Measurements from ENCODE around the gene SPATA6.
"Not testable (repeated sequence)": the region's sequence is repeated elsewhere in the genome, so short reads cannot be mapped to it uniquely, and the experiment has no call there.

The SPATA6 gene

DNA sequence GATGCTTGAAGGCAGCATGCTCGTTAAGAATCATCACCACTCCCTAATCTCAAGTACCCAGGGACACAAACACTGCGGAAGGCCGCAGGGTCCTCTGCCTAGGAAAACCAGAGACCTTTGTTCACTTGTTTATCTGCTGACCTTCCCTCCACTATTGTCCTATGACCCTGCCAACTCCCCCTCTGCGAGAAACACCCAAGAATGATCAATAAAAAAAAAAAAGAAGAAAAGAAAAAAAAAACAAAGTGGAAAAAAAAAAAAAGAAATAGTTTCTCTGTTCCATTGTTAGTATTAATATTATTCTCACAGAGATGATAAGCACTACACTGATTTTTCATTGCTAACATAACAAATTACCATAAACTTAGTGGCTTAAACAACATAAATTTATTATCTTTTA lies 8.0 kb upstream of the SPATA6 start:
- not testable (repeated sequence) for H3K9me3 Mint-ChIP-seq; ATAC-seq (replicated peaks); H3K36me3 Mint-ChIP-seq; H3K4me3 Mint-ChIP-seq; DNase-seq; H3K4me1 Mint-ChIP-seq; H3K27ac Mint-ChIP-seq
- peaks cover 5 to 12% of the 10 kb centered on the region in 2 donors for H3K27me3 Mint-ChIP-seq

DNA sequence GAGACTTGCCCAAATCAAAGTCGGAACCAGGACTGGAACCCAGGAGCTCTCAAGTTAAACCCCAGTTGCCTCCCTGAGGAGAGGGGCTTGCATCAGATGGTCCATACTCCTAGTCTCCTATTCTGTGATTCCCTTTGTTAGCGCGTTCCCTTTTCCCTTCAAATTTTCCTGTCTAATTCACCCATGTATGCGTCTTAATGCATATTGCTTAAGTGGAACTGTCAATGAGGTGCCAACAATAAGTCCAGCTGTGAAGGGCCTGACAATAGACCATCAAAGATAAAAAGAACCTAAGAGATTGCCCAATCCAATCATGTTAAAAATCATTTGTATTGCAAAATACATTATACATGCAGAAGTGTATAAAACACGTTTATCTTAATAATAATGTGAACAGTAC lies 634 bp upstream of the SPATA6 start:
- Mint-ChIP-seq H3K36me3 (peaks cover 0 to 2% of the 10 kb centered on the region in 2 donors), H3K27ac (peak overlapping the region; percentile 84), H3K9me3 (peaks cover 4 to 10% of the 10 kb centered on the region in 2 donors), H3K27me3 (peaks cover 0 to 9% of the 10 kb centered on the region in 2 donors), H3K4me3 (peak overlapping the region; percentile 90 to 99), H3K4me1 (peaks cover 23 to 32% of the 10 kb centered on the region in 2 donors)
- ATAC-seq (replicated peaks) (no peak), DNase-seq (no peak)

DNA sequence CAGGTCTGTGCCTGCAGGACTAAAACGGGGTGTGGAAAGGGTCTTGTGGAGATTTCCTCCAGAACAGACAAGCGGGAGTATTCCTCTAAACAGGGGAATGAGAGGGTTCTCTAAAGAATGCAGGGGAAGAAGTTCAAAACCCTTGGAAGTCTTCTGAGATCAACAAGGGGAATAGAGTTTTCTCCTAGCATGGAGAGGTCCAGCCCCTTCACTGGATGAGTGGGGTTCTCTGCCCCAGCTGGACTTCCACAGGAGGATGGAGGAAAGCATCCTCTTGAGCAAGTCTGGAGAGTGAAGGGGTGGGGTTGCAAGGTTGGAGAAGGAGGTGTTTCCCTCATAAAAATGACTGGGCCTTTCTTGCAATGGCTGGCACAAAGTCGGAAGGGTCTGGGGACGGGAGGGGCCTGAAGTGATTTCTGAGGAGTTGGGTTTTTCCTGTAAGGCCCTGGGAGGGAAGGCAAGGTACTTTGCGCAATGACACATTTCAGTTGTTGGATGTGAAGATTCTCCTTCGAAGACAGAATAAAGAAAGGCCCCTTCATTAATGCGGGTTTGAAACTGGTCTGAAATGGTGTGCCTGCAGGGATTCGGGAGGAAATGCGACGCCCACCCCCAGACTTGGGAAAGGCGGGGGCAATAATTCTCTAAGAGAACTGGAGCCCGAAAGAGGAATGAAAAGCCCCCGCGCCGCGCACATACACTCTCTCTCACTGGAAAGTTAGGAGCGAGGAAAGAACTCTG lies 884 bp downstream of the SPATA6 start:
- H3K4me1 Mint-ChIP-seq, result peaks cover 23 to 32% of the 10 kb centered on the region in 2 donors
- DNase-seq (no peak), ATAC-seq (replicated peaks) (no peak)
- H3K36me3 Mint-ChIP-seq, result peaks cover 0 to 2% of the 10 kb centered on the region in 2 donors
- H3K4me3 Mint-ChIP-seq, result peak overlapping the region; percentile 90 to 99
- peaks cover 4 to 10% of the 10 kb centered on the region in 2 donors for H3K9me3 Mint-ChIP-seq
- peaks cover 0 to 9% of the 10 kb centered on the region in 2 donors for H3K27me3 Mint-ChIP-seq
- H3K27ac Mint-ChIP-seq, result peak overlapping the region; percentile 94

DNA sequence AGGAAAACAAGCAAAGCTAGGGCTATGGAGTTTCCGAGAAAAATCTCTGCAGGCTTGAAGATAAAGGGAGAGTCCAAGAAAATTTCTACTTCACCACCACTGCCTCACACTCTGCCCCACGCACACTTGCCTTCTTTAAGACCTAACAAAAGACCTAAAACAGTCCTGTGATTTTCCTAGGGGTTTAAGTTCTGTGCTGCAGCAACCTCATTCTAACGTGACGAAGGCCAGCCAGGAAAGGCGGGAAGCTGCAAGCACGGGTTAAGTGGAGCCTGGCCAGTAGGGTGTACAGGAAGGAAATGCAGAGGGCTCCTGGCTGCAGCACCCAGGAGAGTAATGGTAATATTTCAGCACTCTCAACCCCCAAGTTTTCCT lies 1.5 kb downstream of the SPATA6 start:
- H3K4me1 Mint-ChIP-seq, result peaks cover 23 to 32% of the 10 kb centered on the region in 2 donors
- peak overlapping the region; percentile 90 to 99 for H3K4me3 Mint-ChIP-seq
- ATAC-seq (replicated peaks) (no peak), DNase-seq (no peak)
- peaks cover 0 to 9% of the 10 kb centered on the region in 2 donors for H3K27me3 Mint-ChIP-seq
- H3K36me3 Mint-ChIP-seq, result peaks cover 0 to 2% of the 10 kb centered on the region in 2 donors
- no peak overlapping the region for H3K27ac Mint-ChIP-seq
- peaks cover 2 to 6% of the 10 kb centered on the region in 2 donors for H3K9me3 Mint-ChIP-seq

DNA sequence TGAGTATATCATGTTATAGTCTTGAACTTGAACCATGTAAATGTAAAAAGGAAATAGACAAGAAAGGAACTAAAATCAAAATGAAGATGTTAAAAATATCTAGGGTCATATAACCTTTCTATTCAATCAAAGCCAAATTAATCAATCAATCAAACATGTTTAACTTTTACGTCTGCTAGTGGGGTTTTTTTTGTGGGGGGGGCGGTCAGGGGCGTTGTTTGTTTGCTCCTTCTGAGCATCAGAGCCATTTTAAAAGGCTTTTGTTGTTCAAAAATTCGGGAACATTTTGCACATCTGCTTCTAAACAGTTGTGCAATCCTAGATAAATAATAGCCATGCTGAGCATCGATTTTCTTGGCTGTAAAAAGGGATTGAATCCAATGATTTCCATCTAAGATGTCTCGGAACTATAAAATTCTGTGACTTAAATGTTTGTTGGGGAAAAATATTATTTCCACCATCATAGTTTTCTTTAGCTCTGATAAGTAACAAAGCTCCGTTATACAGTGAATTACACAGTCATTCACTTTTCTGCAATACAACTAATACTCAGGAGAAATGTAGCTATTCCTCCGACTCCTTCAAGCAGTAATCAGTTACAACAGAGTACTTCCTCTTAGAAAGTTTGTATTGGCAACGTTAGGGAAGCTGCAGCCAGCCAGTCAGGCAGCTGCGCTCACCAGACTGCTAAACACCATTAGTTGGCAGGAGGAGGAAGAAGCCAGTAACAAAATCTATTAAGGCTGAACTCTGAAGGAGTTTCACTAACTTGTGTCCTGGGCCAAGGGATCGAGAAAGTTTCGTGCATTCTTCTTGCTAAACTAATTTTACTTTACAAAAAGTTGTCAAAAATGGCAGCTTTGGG lies 2.2 kb downstream of the SPATA6 start:
- Mint-ChIP-seq H3K9me3 (peaks cover under 1 to 2% of the 10 kb centered on the region in 2 donors), H3K27me3 (peaks cover 0 to 7% of the 10 kb centered on the region in 2 donors), H3K4me3 (peak overlapping the region; percentile 90 to 99), H3K36me3 (no peaks in the 10 kb centered on the region), H3K27ac (no peak overlapping the region), H3K4me1 (peaks cover 23 to 32% of the 10 kb centered on the region in 2 donors)
- DNase-seq (no peak), ATAC-seq (replicated peaks) (no peak)

DNA sequence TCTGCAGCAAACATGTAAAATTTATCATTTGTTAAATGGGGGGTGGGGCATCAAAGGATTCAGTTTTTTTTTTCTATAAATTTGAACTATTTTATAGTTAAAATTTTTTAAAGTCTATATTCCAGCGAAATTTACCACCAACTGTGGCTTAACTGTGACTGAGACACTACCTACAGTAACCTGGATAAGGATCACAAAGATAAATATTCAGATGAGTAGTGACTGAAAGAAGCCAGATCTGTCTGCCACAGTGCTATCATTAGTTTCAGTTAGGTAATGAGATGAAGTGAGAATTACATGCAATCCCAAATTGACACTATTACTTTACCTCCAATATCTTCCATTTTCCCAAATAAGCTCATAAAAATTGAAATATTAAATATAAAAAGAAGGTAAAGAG lies 5.4 kb downstream of the SPATA6 start:
- no peaks in the 10 kb centered on the region for H3K36me3 Mint-ChIP-seq
- peaks cover 16 to 18% of the 10 kb centered on the region in 2 donors for H3K4me1 Mint-ChIP-seq

DNA sequence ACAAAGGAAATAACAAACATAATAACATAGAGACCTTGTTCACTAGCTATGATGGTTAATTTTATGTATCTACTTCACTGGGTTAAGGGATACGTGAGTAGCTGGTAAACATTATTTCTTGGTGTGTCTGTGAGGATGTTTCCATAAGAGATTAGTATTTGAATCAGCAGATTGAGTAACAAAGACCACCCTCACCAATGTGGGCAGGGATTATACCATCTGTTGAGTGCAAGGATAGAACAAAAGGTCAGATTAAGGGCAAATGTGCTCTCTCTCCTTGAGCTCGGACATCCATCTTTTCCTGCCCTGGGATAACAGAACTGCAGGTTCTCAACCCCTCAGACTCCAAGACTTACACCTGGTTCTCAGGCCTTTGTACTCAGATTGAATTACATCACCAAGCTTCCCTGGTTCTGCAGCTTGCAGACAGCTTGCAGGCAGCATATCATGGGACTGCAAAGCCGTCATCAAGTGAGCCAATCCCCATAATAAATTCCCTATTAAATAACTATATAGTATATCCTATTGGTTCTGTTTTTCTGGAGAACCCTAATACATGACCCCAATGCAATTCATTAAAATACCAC lies 9.2 kb downstream of the SPATA6 start:
- ATAC-seq (replicated peaks) (no peak), DNase-seq (no peak)
- H3K9me3 Mint-ChIP-seq, result no peaks in the 10 kb centered on the region
- H3K4me3 Mint-ChIP-seq, result no peak overlapping the region
- H3K4me1 Mint-ChIP-seq, result no peaks in the 10 kb centered on the region
- H3K36me3 Mint-ChIP-seq, result no peaks in the 10 kb centered on the region
- H3K27ac Mint-ChIP-seq, result no peak overlapping the region
- H3K27me3 Mint-ChIP-seq, result no peaks in the 10 kb centered on the region

More for the DNA sequence above, 5.4 kb downstream of the SPATA6 start:
- peaks cover 0 to 3% of the 10 kb centered on the region in 2 donors for H3K27me3 Mint-ChIP-seq
- no peak overlapping the region for H3K4me3 Mint-ChIP-seq
- no peaks in the 10 kb centered on the region for H3K9me3 Mint-ChIP-seq
- DNase-seq (no peak), ATAC-seq (replicated peaks) (no peak)
- no peak overlapping the region for H3K27ac Mint-ChIP-seq

DNA sequence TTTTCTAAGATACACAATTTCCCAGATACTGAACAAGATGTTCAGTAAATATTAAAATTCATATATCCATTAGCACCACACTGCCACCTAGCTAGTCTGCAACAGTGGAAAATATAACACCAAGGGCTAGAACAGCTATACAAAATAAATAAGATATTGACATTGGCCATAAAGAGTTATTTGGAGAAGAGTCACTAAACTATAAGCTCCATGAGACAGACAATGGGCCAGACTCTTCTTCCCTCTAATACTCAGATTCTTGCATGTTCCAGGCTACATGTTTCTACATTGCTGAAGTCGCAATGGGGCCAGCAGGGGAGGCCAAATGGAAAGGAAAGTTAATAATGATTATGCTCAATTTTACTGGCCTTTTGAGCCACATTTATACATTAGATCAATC lies 21.5 kb downstream of the SPATA6 start:
- H3K9me3 Mint-ChIP-seq, result no peaks in the 10 kb centered on the region

DNA sequence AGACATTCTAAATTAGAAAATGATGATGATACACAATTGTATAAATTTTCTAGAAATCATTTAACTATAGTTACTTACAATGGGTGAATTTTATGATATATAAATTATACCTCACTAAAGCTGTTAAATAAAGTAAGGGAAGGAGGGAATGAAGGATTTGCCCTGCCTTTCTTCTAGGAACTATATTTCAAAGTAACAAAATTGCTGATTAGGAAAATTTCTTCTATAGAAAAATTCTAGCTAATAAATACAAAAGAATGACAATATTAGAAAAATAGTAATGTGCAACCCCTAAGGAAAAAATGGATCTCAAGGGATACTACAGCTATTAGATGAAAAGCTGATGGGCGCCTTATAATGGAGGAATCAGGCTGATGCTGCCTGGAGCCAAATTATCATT lies 23.1 kb downstream of the SPATA6 start:
- Mint-ChIP-seq H3K4me3 (no peak overlapping the region), H3K4me1 (no peaks in the 10 kb centered on the region), H3K27me3 (no peaks in the 10 kb centered on the region), H3K27ac (no peak overlapping the region), H3K9me3 (peaks cover under 1 to 2% of the 10 kb centered on the region in 2 donors), H3K36me3 (peaks cover 2 to 4% of the 10 kb centered on the region in 2 donors)
- no peak for DNase-seq
- ATAC-seq (replicated peaks), result no peak

More for the DNA sequence above, 21.5 kb downstream of the SPATA6 start:
- no peak for DNase-seq
- Mint-ChIP-seq H3K4me3 (no peak overlapping the region), H3K27me3 (no peaks in the 10 kb centered on the region), H3K4me1 (no peaks in the 10 kb centered on the region), H3K36me3 (no peaks in the 10 kb centered on the region), H3K27ac (no peak overlapping the region)
- no peak for ATAC-seq (replicated peaks)

DNA sequence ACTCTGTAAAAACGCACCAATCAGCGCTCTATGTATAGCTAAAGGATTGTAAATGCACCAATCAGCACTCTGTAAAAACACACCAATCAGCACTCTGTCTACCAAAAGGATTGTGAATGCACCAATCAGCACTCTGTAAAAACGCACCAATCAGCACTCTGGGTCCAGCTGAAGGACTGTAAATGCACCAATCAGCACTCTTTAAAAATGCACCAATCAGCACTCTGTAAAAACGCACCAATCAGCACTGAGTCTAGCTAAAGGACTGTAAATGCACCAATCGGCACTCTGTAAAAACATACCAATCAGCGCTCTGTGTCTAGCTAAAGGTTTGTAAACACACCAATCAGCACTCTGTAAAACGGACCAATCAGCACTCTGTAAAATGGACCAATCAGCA lies 27.8 kb downstream of the SPATA6 start:
- Mint-ChIP-seq H3K36me3 (peaks cover 10 to 13% of the 10 kb centered on the region in 2 donors), H3K9me3 (peaks cover 12 to 15% of the 10 kb centered on the region in 2 donors)
- H3K4me1 Mint-ChIP-seq; H3K27me3 Mint-ChIP-seq; ATAC-seq (replicated peaks); H3K27ac Mint-ChIP-seq; DNase-seq; H3K4me3 Mint-ChIP-seq: not testable (repeated sequence)

DNA sequence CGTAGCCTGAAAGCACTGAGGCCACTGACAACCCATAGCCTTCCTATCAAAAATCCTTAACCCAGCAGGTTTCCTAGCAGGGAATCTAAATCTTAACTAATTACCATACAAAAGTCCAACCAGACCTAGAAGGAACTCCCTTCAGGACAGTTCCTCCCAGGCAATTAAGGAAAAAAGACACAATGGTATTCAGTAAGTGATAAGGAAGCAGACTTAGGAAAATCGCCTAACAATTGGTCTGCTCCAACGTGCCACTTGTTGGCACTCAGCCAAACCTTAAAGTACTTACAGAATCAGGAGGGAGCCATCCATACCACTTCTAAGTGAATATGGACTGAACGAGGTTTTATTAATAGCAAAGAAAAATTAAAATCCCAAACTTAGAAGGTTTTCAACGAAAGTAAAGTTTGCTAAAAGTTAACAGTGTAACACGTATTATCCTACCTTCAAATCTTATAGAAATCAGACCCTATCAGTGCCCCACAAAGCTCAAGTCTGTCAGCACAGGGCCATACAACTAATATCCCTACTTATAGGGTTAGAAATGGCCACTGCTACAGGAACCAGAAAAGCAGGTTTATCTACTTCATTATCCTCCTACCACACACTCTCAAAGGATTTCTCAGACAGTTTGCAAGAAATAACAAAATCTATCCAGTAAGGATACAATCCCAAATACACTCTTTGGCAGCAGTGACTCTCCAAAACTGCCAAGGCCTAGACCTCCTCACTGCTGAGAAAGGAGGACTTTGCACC lies 29.0 kb downstream of the SPATA6 start:
- no peak overlapping the region for H3K27ac Mint-ChIP-seq
- H3K4me3 Mint-ChIP-seq, result no peak overlapping the region
- peaks cover 15 to 19% of the 10 kb centered on the region in 2 donors for H3K9me3 Mint-ChIP-seq
- no peak for DNase-seq
- H3K4me1 Mint-ChIP-seq, result no peaks in the 10 kb centered on the region
- H3K36me3 Mint-ChIP-seq, result peaks cover 14 to 22% of the 10 kb centered on the region in 2 donors
- ATAC-seq (replicated peaks), result no peak
- H3K27me3 Mint-ChIP-seq, result no peaks in the 10 kb centered on the region

DNA sequence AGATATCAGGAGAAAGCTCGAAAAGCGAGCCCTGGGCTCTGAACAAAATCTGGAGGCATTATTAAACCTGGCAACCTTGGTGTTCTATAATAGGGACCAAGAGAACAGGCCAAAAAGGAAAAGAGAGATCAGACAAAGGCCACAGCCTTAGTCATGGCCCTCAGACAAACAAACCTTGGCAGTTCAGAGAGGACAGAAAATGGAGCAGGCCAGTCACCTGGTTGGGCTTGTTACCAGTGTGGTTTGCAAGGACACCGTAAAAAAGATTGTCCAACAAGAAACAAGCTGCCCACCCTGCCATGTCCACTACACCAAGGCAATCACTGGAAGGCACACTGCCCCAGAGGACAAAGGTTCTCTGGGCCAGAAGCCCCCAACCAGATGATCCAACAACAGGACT lies 31.2 kb downstream of the SPATA6 start:
- not testable (repeated sequence) for H3K27me3 Mint-ChIP-seq; H3K4me1 Mint-ChIP-seq; H3K27ac Mint-ChIP-seq; ATAC-seq (replicated peaks); DNase-seq; H3K4me3 Mint-ChIP-seq
- Mint-ChIP-seq H3K9me3 (peaks cover 16 to 19% of the 10 kb centered on the region in 2 donors), H3K36me3 (peaks cover 14 to 26% of the 10 kb centered on the region in 2 donors)

DNA sequence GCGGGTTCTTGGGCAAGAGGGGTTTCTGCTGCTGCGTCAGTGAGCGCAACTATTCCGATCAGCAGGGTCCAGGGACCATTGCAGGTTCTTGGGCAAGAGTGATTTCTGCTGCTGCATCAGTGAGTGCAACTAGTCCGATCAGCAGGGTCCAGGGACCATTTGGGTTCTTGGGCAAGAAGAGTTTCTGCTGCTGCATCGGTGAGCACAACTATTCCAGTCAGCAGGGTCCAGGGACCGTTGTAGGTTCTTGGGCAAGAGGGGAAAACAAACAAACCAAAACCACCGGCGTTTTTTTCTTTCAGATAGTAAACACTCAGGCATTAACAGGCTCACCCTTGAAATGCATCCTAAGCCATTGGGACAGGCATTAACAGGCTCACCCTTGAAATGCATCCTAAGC lies 32.6 kb downstream of the SPATA6 start:
- no peaks in the 10 kb centered on the region for H3K4me1 Mint-ChIP-seq
- no peak for ATAC-seq (replicated peaks)
- no peak overlapping the region for H3K4me3 Mint-ChIP-seq
- peaks cover 12 to 27% of the 10 kb centered on the region in 2 donors for H3K36me3 Mint-ChIP-seq
- no peaks in the 10 kb centered on the region for H3K27me3 Mint-ChIP-seq
- H3K27ac Mint-ChIP-seq, result no peak overlapping the region
- H3K9me3 Mint-ChIP-seq, result peaks cover 14 to 21% of the 10 kb centered on the region in 2 donors
- no peak for DNase-seq

DNA sequence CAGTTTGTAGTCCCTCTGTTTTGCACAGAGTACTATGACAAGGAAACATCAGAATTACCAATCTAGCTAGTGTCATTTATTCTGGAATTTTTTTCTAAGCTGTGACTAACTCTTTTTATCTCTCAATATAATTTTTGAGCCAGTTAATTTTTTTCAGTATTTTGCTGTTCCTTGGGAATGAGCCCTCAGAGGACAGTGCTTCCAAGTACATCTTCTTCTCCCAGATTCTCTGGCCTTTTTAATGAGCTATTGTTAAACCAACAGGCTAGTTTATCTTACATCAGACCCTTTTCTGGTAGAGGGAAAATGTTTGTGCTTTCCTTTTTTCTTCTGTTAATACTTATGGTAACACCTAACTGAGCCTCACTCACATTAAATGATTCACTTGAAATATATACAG lies 34.6 kb downstream of the SPATA6 start:
- not testable (repeated sequence) for ATAC-seq (replicated peaks); H3K4me3 Mint-ChIP-seq; DNase-seq; H3K4me1 Mint-ChIP-seq; H3K27me3 Mint-ChIP-seq; H3K27ac Mint-ChIP-seq
- peaks cover 7 to 18% of the 10 kb centered on the region in 2 donors for H3K36me3 Mint-ChIP-seq
- peaks cover 7 to 11% of the 10 kb centered on the region in 2 donors for H3K9me3 Mint-ChIP-seq
